Esophagus (tissue), 2 donors: Measurements from ENCODE around the gene EYS. TPM values are rescaled to one million over a fixed set of nuclear protein-coding genes. Genes with fewer than 3 reads are reported as not detected.
"Not testable (repeated sequence)": the region's sequence is repeated elsewhere in the genome, so short reads cannot be mapped to it uniquely, and the experiment has no call there.

Source experiments
- H3K27ac ChIP-seq, 2 donors: one replicate each; pipeline ENCODE4 v1.5.1; 2013; ENCODE audit warnings: low read depth in 2 of 2, mild to moderate bottlenecking in 2 of 2, inconsistent platforms in 1 of 2, low read length in 1 of 2, moderate library complexity in 1 of 2
- H3K27me3 ChIP-seq, 2 donors: one replicate each; pipeline ENCODE4 v1.6.1; 2013; ENCODE audit warnings: low read length in 2 of 2, control low read depth in 1 of 2, mild to moderate bottlenecking in 1 of 2; ENCODE audit not compliant: insufficient read depth in 2 of 2, control insufficient read depth in 1 of 2
- H3K36me3 ChIP-seq, 2 donors: one replicate each; pipeline ENCODE4 v1.6.1; 2013; ENCODE audit warnings: low read length in 1 of 2; ENCODE audit not compliant: control insufficient read depth in 2 of 2, insufficient read depth in 2 of 2
- H3K4me1 ChIP-seq, 2 donors: one replicate each; pipeline ENCODE4 v1.6.1; 2013; ENCODE audit warnings: low read length in 1 of 2; ENCODE audit not compliant: control insufficient read depth in 2 of 2, insufficient read depth in 2 of 2
- H3K4me3 ChIP-seq, 2 donors: one replicate each; pipeline ENCODE4 v1.5.1; 2013; ENCODE audit warnings: low read length in 2 of 2, mild to moderate bottlenecking in 2 of 2, low read depth in 1 of 2, moderate library complexity in 1 of 2
- H3K9me3 ChIP-seq, 2 donors: one replicate each; pipeline ENCODE4 v1.6.1; 2013; ENCODE audit warnings: mild to moderate bottlenecking in 2 of 2, low read depth in 1 of 2, low read length in 1 of 2, moderate library complexity in 1 of 2; ENCODE audit not compliant: control insufficient read depth in 2 of 2, insufficient read depth in 1 of 2
- WGBS, 2 donors: extraction: QIAGEN DNeasy Blood & Tissue Kit; methylation state at CpG; one replicate each; pipeline ENCODE4 v1.1.7; 2013; 5-methylcytosine and 5-hydroxymethylcytosine counted together
- polyA plus RNA-seq, 2 donors: library from polyadenylated mRNA; stranded (reverse); fragments of 200-250 nt; gene quantifications; one replicate each; pipeline ENCODE4 v1.2.3, GENCODE V29; 2013
- donor health status: healthy with polysubstance abuse.
- donor health status: Bipolar disorder and iron deficiency.

EYS gene
- polyA plus RNA-seq, 2 donors: not detected

DNA sequence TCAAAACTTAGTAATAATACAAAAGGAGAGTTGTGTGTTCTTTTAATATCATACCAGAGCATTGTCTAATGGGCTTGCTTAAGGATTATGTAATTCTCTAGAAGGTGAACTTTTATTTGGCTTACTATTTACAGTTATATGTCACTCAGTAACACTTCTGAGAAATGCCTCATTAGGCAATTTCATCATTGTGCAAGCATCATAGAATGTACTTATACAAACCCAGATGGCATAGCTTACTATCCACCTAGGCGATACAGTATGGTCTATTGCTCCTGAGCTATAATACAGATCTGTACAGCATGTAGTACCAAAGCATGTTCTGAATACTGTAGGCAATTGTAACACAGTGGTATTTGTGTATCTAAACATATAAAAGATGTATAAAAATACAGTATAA lies 1731.3 kb downstream of the EYS start:
- Histone ChIP-seq H3K4me3 (no peak overlapping the region), H3K4me1 (no peaks in the 10 kb centered on the region), H3K36me3 (no peaks in the 10 kb centered on the region), H3K27ac (no peak overlapping the region), H3K9me3 (no peaks in the 10 kb centered on the region), H3K27me3 (no peaks in the 10 kb centered on the region)
- WGBS, 2 donors: 46 to 57% methylated on average over 1 of the region's 1 CpG

- Histone ChIP-seq H3K4me3 (no peak overlapping the region), H3K36me3 (no peaks in the 10 kb centered on the region), H3K27ac (no peak overlapping the region), H3K9me3 (no peaks in the 10 kb centered on the region), H3K4me1 (no peaks in the 10 kb centered on the region), H3K27me3 (no peaks in the 10 kb centered on the region)
- WGBS, 2 donors: 73 to 75% methylated on average over 2 of the region's 2 CpGs
These were observed 1738.4 kb downstream of the EYS start for GRCh38 chr6:63968650-63969049.

DNA sequence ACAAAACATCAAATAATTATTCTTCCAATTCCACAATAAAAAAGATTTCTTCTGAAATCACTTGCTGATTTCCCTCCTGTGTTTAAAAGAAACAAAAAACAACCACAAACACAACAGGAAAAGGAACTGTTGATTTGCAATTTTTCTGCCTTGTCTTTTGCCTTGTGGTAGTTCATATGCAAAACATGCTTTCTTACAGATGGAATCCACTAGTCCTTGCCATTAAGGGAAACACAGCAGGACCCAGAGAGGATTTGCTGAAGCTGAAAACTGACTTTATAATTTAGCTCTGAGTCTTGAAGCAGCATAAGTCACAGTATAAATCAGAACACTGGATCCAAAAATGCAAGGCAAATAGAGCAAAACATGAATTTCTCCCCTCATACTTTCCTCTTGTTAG lies 1742.7 kb downstream of the EYS start:
- Histone ChIP-seq H3K27ac (no peak overlapping the region), H3K4me1 (no peaks in the 10 kb centered on the region), H3K27me3 (no peaks in the 10 kb centered on the region), H3K9me3 (no peaks in the 10 kb centered on the region), H3K4me3 (no peak overlapping the region), H3K36me3 (no peaks in the 10 kb centered on the region)

GRCh38 chr6:63963769-63964315 lies 1743.2 kb downstream of the EYS start:
- no peak overlapping the region for H3K4me3 ChIP-seq

GRCh38 chr6:63953336-63954021 lies 1753.5 kb downstream of the EYS start:
- H3K36me3 ChIP-seq, H3K27ac ChIP-seq, H3K9me3 ChIP-seq, H3K27me3 ChIP-seq, H3K4me1 ChIP-seq, H3K4me3 ChIP-seq: not testable (repeated sequence)
- WGBS, 2 donors: 59 to 60% methylated on average over 3 of the region's 3 CpGs

More at GRCh38 chr6:63963769-63964315, 1743.2 kb downstream of the EYS start:
- Histone ChIP-seq H3K27me3 (no peaks in the 10 kb centered on the region), H3K27ac (no peak overlapping the region), H3K36me3 (no peaks in the 10 kb centered on the region), H3K4me1 (no peaks in the 10 kb centered on the region), H3K9me3 (no peaks in the 10 kb centered on the region)

DNA sequence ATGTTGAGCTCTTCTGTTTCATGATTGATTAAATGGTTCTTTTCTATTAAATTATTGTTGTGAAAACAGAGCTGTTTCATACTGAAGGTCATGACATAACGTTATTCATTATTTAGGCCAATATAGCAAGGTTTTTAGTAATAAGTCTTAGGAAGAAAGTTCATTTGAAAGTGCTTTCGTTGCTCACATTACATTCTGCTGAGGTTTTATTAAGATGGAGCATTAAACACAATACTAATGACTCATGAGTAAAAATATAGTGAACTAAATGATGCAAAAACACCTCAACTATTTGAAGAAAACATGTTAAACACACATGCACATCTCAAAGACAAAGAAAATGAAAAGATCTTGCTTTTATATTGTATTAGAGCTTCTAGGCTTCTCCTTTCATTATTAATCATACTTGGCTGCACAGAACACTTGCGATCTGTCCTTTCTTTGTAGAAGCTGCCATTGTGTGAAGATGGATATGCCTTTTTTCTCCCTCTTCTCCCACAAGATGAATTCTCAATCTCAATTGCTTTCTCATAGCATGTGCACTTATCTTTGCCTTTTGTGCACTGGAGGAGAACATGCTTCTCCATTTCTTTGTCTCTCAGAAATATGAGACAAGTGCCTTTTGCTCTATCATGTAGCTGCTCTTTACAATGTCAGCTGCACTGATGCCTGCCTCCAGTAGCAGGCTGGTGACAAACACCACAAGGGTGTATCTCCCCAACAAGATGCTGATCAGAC lies 1759.1 kb downstream of the EYS start:
- H3K4me1 ChIP-seq: no peaks in the 10 kb centered on the region
- H3K36me3 ChIP-seq: no peaks in the 10 kb centered on the region
- H3K4me3 ChIP-seq: no peak overlapping the region
- 46 to 56% methylated on average over 3 of the region's 3 CpGs for WGBS, 2 donors
- no peak overlapping the region for H3K27ac ChIP-seq
- no peaks in the 10 kb centered on the region for H3K9me3 ChIP-seq
- H3K27me3 ChIP-seq: no peaks in the 10 kb centered on the region

DNA sequence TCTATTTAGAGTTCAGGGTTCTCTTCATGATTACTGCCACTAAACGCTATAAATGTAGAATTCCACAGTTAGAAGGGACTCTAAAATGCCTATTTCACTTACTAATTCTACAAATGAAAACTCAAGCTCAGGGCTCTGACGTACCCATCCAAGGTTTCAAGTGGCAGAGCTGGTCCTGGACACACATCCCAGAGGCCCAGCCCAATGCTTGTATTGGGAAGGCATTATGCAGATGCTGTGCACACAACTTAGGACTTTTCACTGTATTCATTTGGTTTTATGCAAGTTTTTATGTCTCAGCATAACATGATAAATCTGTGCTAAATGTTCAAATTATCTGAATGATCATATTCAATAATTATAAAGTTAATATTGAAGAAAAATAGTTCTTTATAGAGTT lies 1761.0 kb downstream of the EYS start:
- Histone ChIP-seq H3K4me3 (no peak overlapping the region), H3K9me3 (no peaks in the 10 kb centered on the region)
- 63 to 64% methylated on average over 2 of the region's 2 CpGs for WGBS, 2 donors

GRCh38 chr6:63943826-63944225 lies 1763.2 kb downstream of the EYS start:
- WGBS, 2 donors: 79 to 84% methylated on average over 1 of the region's 1 CpG
- H3K4me1 ChIP-seq: no peaks in the 10 kb centered on the region
- H3K4me3 ChIP-seq: no peak overlapping the region
- no peaks in the 10 kb centered on the region for H3K36me3 ChIP-seq
- H3K27me3 ChIP-seq: no peaks in the 10 kb centered on the region
- H3K27ac ChIP-seq: no peak overlapping the region
- H3K9me3 ChIP-seq: no peaks in the 10 kb centered on the region

More for the DNA sequence above, 1761.0 kb downstream of the EYS start:
- no peaks in the 10 kb centered on the region for H3K27me3 ChIP-seq
- H3K4me1 ChIP-seq: no peaks in the 10 kb centered on the region
- H3K36me3 ChIP-seq: no peaks in the 10 kb centered on the region
- H3K27ac ChIP-seq: no peak overlapping the region

- Histone ChIP-seq H3K36me3 (no peaks in the 10 kb centered on the region), H3K27me3 (no peaks in the 10 kb centered on the region), H3K4me1 (no peaks in the 10 kb centered on the region), H3K4me3 (no peak overlapping the region), H3K27ac (no peak overlapping the region), H3K9me3 (no peaks in the 10 kb centered on the region)
- WGBS, 2 donors: 36 to 58% methylated on average over 2 of the region's 2 CpGs
These were observed 1765.1 kb downstream of the EYS start for GRCh38 chr6:63941747-63942470.
